Naive thymus-derived CD8-positive, alpha-beta T cell (primary cell): ENCODE data around the gene TP53. TPM values are rescaled to one million over a fixed set of nuclear protein-coding genes. Genes with fewer than 3 reads are reported as not detected.

Experiments used
- ATAC-seq, 2 donors: fragments of 150-1000 bp; cut with Tn5 transposase in 1 of 2; sonication (Bioruptor Pico), chemical (Tn5 transposase) in 1 of 2; 1 replicate in 1 of 2; 2 replicates in 1 of 2; pipeline ENCODE4 v1.10.0; 2021; ENCODE audit warnings: mild to moderate bottlenecking in 2 of 2, moderate library complexity in 2 of 2
- POLR2A ChIA-PET: fragments of 350-600 bp; sonication (Branson Sonifier 250); formaldehyde crosslinking; loops from one replicate; lab custom pipeline; 2021; ENCODE audit warnings: antibody characterized with exemption; lab: Charles Lee
- DNase-seq, 10 donors: peaks; one replicate each; pipeline versions ENCODE4 v3.0.0 to v3.0.0-alpha.2; 2020 to 2022
- H3K27ac Mint-ChIP-seq, 10 donors: one replicate each; pipeline ENCODE4 v1.8.0; 2020 to 2022; ENCODE audit warnings: mild to moderate bottlenecking in 10 of 10, mixed read lengths in 10 of 10, moderate library complexity in 4 of 10, inconsistent platforms in 1 of 10
- H3K27me3 Mint-ChIP-seq, 5 donors: one replicate each; pipeline ENCODE4 v1.8.0; 2021 to 2022; ENCODE audit warnings: mixed read lengths in 5 of 5
- H3K36me3 Mint-ChIP-seq, 3 donors: one replicate each; pipeline ENCODE4 v1.8.0; 2020 to 2022; ENCODE audit warnings: mixed read lengths in 3 of 3, mild to moderate bottlenecking in 2 of 3, inconsistent platforms in 1 of 3
- H3K4me1 Mint-ChIP-seq, 4 donors: one replicate each; pipeline ENCODE4 v1.8.0; 2021 to 2022; ENCODE audit warnings: mixed read lengths in 4 of 4
- H3K4me3 Mint-ChIP-seq, 10 donors: one replicate each; pipeline ENCODE4 v1.8.0; 2020 to 2022; ENCODE audit warnings: mild to moderate bottlenecking in 10 of 10, mixed read lengths in 10 of 10, moderate library complexity in 6 of 10, inconsistent platforms in 1 of 10
- H3K9me3 Mint-ChIP-seq, 9 donors: one replicate each; pipeline ENCODE4 v1.8.0; 2020 to 2022; ENCODE audit warnings: mixed read lengths in 9 of 9, mild to moderate bottlenecking in 3 of 9, inconsistent platforms in 1 of 9, moderate library complexity in 1 of 9
- polyA plus RNA-seq, 3 donors: library from polyadenylated mRNA; unstranded; fragments of 300-500 nt; fragmentation: Illumina TruSeq; gene quantifications; one replicate each; pipeline ENCODE4 v1.2.3, GENCODE V29; 2021
- total RNA-seq, 8 experiments: library from RNA in 2 of 8; stranded (reverse) in 2 of 8; gene quantifications; one replicate each; pipeline ENCODE4 v1.2.3 and lab custom pipeline; 2021 to 2026

Gene TP53
- total and polyA plus RNA-seq, 5 experiments from 2014 or later = 21.7 to 116 (median 33.0) TPM

DNA sequence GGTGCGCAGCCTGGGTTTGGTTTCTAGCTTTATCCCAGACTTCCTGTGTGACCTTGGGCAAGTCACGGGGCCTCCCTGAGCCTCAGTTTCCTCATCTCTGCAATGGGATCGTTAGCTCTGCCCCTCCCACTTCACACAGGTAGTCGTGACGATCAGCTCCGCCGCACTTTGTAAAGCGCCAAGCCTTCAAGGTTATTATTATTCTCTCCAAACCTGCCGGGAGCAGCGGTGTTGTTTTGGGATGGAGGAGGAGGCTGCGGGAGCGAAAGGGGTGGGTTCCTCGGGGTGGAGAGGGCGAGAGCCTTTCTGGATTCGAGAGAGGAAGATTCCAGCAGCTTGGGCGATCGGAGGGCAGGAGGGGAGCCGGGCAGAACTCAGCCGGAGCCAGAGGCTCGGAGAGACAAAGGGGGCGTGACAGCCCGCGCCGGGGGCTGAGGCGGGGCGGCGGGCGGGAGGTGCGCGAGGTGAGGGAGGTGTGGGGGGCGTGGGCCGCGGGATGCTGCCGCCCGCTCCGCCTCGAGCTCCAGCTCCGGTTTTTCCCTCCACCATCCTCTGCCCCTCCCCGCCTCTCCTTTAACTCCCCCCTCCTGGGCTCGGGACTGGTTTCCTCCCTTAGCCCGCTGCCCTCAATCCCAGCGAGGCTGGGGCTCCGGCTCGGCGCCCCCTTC, 17.4 kb upstream of the TP53 start, which contains the start of gene EFNB3:
Gene EFNB3 (plus strand): TSS at position 602 of the 668 bp plus-strand sequence. CDS start 397 bp downstream, outside the sequence.
- POLR2A ChIA-PET = no interaction called here
- H3K4me3 Mint-ChIP-seq = peak within 1 kb of the TSS; percentile 59 to 94 (median 77)
- H3K27ac Mint-ChIP-seq = peak within 1 kb of the TSS in 6 of 10 donors; percentile 5 to 90 (median 59)
- peaks cover 4 to 38% (median 21%) of the 10 kb centered on the region in 3 donors for H3K36me3 Mint-ChIP-seq
- peaks cover 11 to 26% (median 19%) of the 10 kb centered on the region in 4 donors for H3K4me1 Mint-ChIP-seq
- no peaks in the 10 kb centered on the region for H3K9me3 Mint-ChIP-seq
- ATAC-seq (peak; percentile 48 to 66), DNase-seq (peak in 2 of 10 donors; percentile 23 to 26)
- H3K27me3 Mint-ChIP-seq = peaks cover 19 to 82% (median 52%) of the 10 kb centered on the region in 5 donors

- POLR2A ChIA-PET = no interaction called here
- DNase-seq (peak in 3 of 10 donors; percentile 23 to 27 (median 25)), ATAC-seq (peak; percentile 34 to 52)
- H3K27me3 Mint-ChIP-seq = peaks cover 18 to 78% (median 51%) of the 10 kb centered on the region in 5 donors
- H3K36me3 Mint-ChIP-seq = peaks cover 4 to 40% (median 21%) of the 10 kb centered on the region in 3 donors
- peak overlapping the region; percentile 59 to 94 (median 76) for H3K4me3 Mint-ChIP-seq
- H3K9me3 Mint-ChIP-seq = no peaks in the 10 kb centered on the region
- peak overlapping the region in 6 of 10 donors; percentile 5 to 82 (median 48) for H3K27ac Mint-ChIP-seq
- peaks cover 11 to 26% (median 19%) of the 10 kb centered on the region in 4 donors for H3K4me1 Mint-ChIP-seq
Measured at GRCh38 chr17:7703584-7704479, 16.5 kb upstream of the TP53 start.

DNA sequence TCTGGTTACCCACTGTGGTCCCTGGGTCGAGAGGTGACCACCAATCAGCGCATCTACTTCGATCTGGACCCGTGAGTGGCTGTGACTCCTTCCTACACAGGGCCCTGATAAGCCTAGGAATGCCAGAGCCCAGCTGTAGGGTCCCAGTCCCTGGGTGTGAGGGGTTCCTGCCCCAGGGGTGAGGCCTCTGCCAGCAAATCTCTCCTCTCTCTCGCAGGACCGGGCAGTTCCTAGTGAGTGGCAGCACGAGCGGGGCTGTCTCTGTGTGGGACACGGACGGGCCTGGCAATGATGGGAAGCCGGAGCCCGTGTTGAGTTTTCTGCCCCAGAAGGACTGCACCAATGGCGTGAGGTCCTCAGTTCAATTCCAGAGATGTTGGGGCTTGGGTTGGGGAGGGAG, 15.5 kb upstream of the TP53 start:
- Mint-ChIP-seq H3K27ac (peak overlapping the region in 1 of 10 donors; percentile 3), H3K27me3 (peaks cover 18 to 71% (median 47%) of the 10 kb centered on the region in 5 donors), H3K4me1 (peaks cover 11 to 26% (median 19%) of the 10 kb centered on the region in 4 donors), H3K9me3 (no peaks in the 10 kb centered on the region), H3K4me3 (no peak overlapping the region), H3K36me3 (peaks cover 4 to 48% (median 21%) of the 10 kb centered on the region in 3 donors)
- ATAC-seq (no peak), DNase-seq (no peak)
- POLR2A ChIA-PET = no interaction called here

DNA sequence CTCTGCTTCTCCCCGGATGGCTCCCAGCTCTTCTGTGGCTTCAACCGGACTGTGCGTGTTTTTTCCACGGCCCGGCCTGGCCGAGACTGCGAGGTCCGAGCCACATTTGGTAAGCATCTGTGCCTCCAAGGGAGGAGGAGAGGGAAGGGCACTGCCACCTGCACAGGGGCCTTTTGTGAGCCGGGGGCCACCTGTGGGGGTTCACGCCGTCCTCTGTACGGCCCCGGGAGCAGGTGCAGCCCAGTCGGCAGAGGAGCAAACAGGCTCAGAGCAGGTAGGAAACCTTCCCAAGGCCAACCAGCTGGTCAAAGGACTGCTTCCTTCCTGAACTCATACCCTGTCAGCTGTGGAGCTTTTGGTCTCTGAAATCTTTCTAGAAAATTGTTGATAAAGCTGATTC, 14.4 kb upstream of the TP53 start:
- peaks cover 4 to 59% (median 22%) of the 10 kb centered on the region in 3 donors for H3K36me3 Mint-ChIP-seq
- H3K27me3 Mint-ChIP-seq = peaks cover 16 to 60% (median 42%) of the 10 kb centered on the region in 5 donors

GRCh38 chr17:7700510-7700909, 13.2 kb upstream of the TP53 start:
- ATAC-seq (no peak), DNase-seq (no peak)
- peaks cover 10 to 68% (median 31%) of the 10 kb centered on the region in 3 donors for H3K36me3 Mint-ChIP-seq
- no peak overlapping the region for H3K27ac Mint-ChIP-seq
- H3K4me3 Mint-ChIP-seq = no peak overlapping the region
- POLR2A ChIA-PET = no interaction called here
- H3K9me3 Mint-ChIP-seq = no peaks in the 10 kb centered on the region
- H3K27me3 Mint-ChIP-seq = peaks cover 9 to 48% (median 38%) of the 10 kb centered on the region in 5 donors
- peaks cover 11 to 18% (median 12%) of the 10 kb centered on the region in 4 donors for H3K4me1 Mint-ChIP-seq

More for the DNA sequence above, 14.4 kb upstream of the TP53 start:
- peaks cover 11 to 26% (median 19%) of the 10 kb centered on the region in 4 donors for H3K4me1 Mint-ChIP-seq
- H3K27ac Mint-ChIP-seq = no peak overlapping the region
- ATAC-seq (no peak), DNase-seq (no peak)
- H3K4me3 Mint-ChIP-seq = no peak overlapping the region
- no peaks in the 10 kb centered on the region for H3K9me3 Mint-ChIP-seq
- POLR2A ChIA-PET = interaction anchor here (1.6 kb wide), 1 partner anchor 14 kb away, joined by 3 read pairs; the partner anchor contains the start of gene TP53

- H3K4me3 Mint-ChIP-seq = no peak overlapping the region
- H3K27me3 Mint-ChIP-seq = peaks cover 2 to 27% (median 21%) of the 10 kb centered on the region in 5 donors
- DNase-seq = no peak
- ATAC-seq = no peak
- H3K36me3 Mint-ChIP-seq = peaks cover 12 to 81% (median 40%) of the 10 kb centered on the region in 3 donors
- no peak overlapping the region for H3K27ac Mint-ChIP-seq
- H3K9me3 Mint-ChIP-seq = no peaks in the 10 kb centered on the region
- POLR2A ChIA-PET = interaction anchor here (1.0 kb wide), 1 partner anchor 10 kb away, joined by 3 read pairs; the partner anchor contains the start of gene WRAP53
- peaks cover 0 to 4% (median 0%) of the 10 kb centered on the region in 4 donors for H3K4me1 Mint-ChIP-seq
Measured at GRCh38 chr17:7697828-7698588, 10.7 kb upstream of the TP53 start.

- Mint-ChIP-seq H3K4me3 (no peak overlapping the region), H3K27ac (peak overlapping the region in 3 of 10 donors; percentile 8 to 60 (median 43)), H3K9me3 (no peaks in the 10 kb centered on the region), H3K36me3 (peaks cover 9 to 72% (median 27%) of the 10 kb centered on the region in 3 donors), H3K27me3 (peaks cover 0 to 9% (median 2%) of the 10 kb centered on the region in 5 donors), H3K4me1 (peaks cover 0 to 6% (median 0%) of the 10 kb centered on the region in 4 donors)
- DNase-seq = no peak
- no peak for ATAC-seq
- POLR2A ChIA-PET = no interaction called here
Measured at GRCh38 chr17:7695586-7695985, 8.3 kb upstream of the TP53 start.

GRCh38 chr17:7688808-7689316, 1.6 kb upstream of the TP53 start:
- Mint-ChIP-seq H3K9me3 (no peaks in the 10 kb centered on the region), H3K4me1 (peaks cover 25 to 47% (median 46%) of the 10 kb centered on the region in 4 donors), H3K36me3 (peaks cover 7 to 34% (median 10%) of the 10 kb centered on the region in 3 donors), H3K27ac (peak overlapping the region in 9 of 10 donors; percentile 81 to 100 (median 100)), H3K4me3 (peak overlapping the region; percentile 87 to 99 (median 98)), H3K27me3 (peaks cover 0 to 5% (median 0%) of the 10 kb centered on the region in 5 donors)
- POLR2A ChIA-PET = interaction anchor here (0.5 to 6.9 kb wide), 10 partner anchors 58 to 649 kb away, joined by 4 to 105 read pairs (median 34); partner anchors contain the start of genes FXR2, MPDU1, PHF23 and SENP3
- ATAC-seq = no peak
- DNase-seq = no peak

- peaks cover 0 to 3% (median 0%) of the 10 kb centered on the region in 5 donors for H3K27me3 Mint-ChIP-seq
- H3K4me1 Mint-ChIP-seq = peaks cover 25 to 51% (median 50%) of the 10 kb centered on the region in 4 donors
Measured at GRCh38 chr17:7687908-7688807, 868 bp upstream of the TP53 start, which contains the start of gene WRAP53. WRAP53 (plus strand) TSS chr17:7688477; CDS start chr17:7688649, 172 bp downstream.

More at GRCh38 chr17:7687908-7688807, 868 bp upstream of the TP53 start, which contains the start of gene WRAP53:
- POLR2A ChIA-PET = interaction anchor here (0.5 to 6.9 kb wide), 51 partner anchors 10 to 692 kb away, joined by 3 to 105 read pairs (median 8); partner anchors contain the start of genes ACAP1, ATP1B2, CD68 and CNTROB
- H3K9me3 Mint-ChIP-seq = no peaks in the 10 kb centered on the region
- peak within 1 kb of the TSS; percentile 87 to 99 (median 98) for H3K4me3 Mint-ChIP-seq
- ATAC-seq = peak; percentile 79
- peak within 1 kb of the TSS; percentile 99 to 100 (median 100) for H3K27ac Mint-ChIP-seq
- DNase-seq = peak; percentile 92 to 98 (median 95)
- H3K36me3 Mint-ChIP-seq = peaks cover 7 to 34% (median 7%) of the 10 kb centered on the region in 3 donors
